ENCODE results near the gene STK10.
"Not testable (repeated sequence)": the region's sequence is repeated elsewhere in the genome, so short reads cannot be mapped to it uniquely, and the experiment has no call there.

The STK10 gene

GRCh38 chr5:172165465-172165864 lies 22.6 kb downstream of the STK10 start:
- DNase-seq (ENCODE audit: low spot score) = no peak

- DNase-seq (ENCODE audit: low spot score) = no peak
These were observed 23.2 kb downstream of the STK10 start for GRCh38 chr5:172164769-172165212.

GRCh38 chr5:172163346-172163745 lies 24.7 kb downstream of the STK10 start:
- no peak for DNase-seq (ENCODE audit: low spot score)

- no peak for DNase-seq (ENCODE audit: low spot score)
These were observed 25.1 kb downstream of the STK10 start for GRCh38 chr5:172162987-172163343.

- no peak for DNase-seq (ENCODE audit: low spot score)
These were observed 25.6 kb downstream of the STK10 start for GRCh38 chr5:172162323-172162986.

- DNase-seq (ENCODE audit: low spot score) = no peak
These were observed 27.5 kb downstream of the STK10 start for GRCh38 chr5:172160506-172160905.

GRCh38 chr5:172159016-172159415 lies 29.0 kb downstream of the STK10 start:
- DNase-seq (ENCODE audit: low spot score) = no peak

- no peak for DNase-seq (ENCODE audit: low spot score)
These were observed 31.5 kb downstream of the STK10 start for GRCh38 chr5:172156541-172156994.

GRCh38 chr5:172155101-172155500 lies 32.9 kb downstream of the STK10 start:
- not testable (repeated sequence) for DNase-seq (ENCODE audit: low spot score)

GRCh38 chr5:172153695-172154094 lies 34.3 kb downstream of the STK10 start:
- no peak for DNase-seq (ENCODE audit: low spot score)

GRCh38 chr5:172151661-172152210 lies 36.3 kb downstream of the STK10 start:
- DNase-seq (ENCODE audit: low spot score) = no peak

- no peak for DNase-seq (ENCODE audit: low spot score)
These were observed 37.3 kb downstream of the STK10 start for GRCh38 chr5:172150514-172151425.

- DNase-seq (ENCODE audit: low spot score) = not testable (repeated sequence)
These were observed 38.5 kb downstream of the STK10 start for GRCh38 chr5:172149481-172149880.

GRCh38 chr5:172149073-172149472 lies 39.0 kb downstream of the STK10 start:
- no peak for DNase-seq (ENCODE audit: low spot score)

- no peak for DNase-seq (ENCODE audit: low spot score)
These were observed 39.6 kb downstream of the STK10 start for GRCh38 chr5:172148381-172148780.

GRCh38 chr5:172147857-172148256 lies 40.2 kb downstream of the STK10 start:
- DNase-seq (ENCODE audit: low spot score) = no peak

GRCh38 chr5:172146748-172147092 lies 41.3 kb downstream of the STK10 start:
- DNase-seq (ENCODE audit: low spot score) = no peak

- DNase-seq (ENCODE audit: low spot score) = no peak
These were observed 41.9 kb downstream of the STK10 start for GRCh38 chr5:172145870-172146747.

- no peak for DNase-seq (ENCODE audit: low spot score)
These were observed 42.8 kb downstream of the STK10 start for GRCh38 chr5:172144931-172145869.

GRCh38 chr5:172144291-172144815 lies 43.7 kb downstream of the STK10 start:
- no peak for DNase-seq (ENCODE audit: low spot score)

- DNase-seq (ENCODE audit: low spot score) = no peak
These were observed 44.1 kb downstream of the STK10 start for GRCh38 chr5:172143875-172144274.
